ENCODE results near the gene HS3ST5.

DNA sequence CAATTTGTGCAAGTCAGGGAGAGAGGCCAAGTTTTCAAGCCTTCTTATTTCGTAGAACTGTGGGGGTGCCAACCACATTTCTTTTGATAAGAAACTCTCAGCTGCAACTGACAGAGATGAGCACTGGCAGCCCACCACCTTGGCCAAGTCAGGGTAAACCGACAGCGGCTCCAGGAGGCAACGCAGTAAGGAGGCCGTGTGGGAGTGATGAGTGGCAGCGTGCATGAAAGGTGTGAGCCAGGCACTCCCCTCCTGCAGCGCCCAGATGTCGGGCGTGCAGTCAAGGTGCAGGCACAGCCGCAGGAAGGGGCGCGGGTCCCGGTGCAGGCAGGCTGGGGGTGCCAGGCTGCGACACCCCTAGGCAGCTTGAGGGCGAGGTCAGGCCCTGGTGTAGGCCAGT, 322.6 kb downstream of the HS3ST5 start:
- TF ChIP-seq POLR2AphosphoS5 (IDR thresholded peaks at IDR 0.05) (no peak), POLR2A (IDR thresholded peaks at IDR 0.05) (no peak)
- TF ChIP-seq, protein P1, sequence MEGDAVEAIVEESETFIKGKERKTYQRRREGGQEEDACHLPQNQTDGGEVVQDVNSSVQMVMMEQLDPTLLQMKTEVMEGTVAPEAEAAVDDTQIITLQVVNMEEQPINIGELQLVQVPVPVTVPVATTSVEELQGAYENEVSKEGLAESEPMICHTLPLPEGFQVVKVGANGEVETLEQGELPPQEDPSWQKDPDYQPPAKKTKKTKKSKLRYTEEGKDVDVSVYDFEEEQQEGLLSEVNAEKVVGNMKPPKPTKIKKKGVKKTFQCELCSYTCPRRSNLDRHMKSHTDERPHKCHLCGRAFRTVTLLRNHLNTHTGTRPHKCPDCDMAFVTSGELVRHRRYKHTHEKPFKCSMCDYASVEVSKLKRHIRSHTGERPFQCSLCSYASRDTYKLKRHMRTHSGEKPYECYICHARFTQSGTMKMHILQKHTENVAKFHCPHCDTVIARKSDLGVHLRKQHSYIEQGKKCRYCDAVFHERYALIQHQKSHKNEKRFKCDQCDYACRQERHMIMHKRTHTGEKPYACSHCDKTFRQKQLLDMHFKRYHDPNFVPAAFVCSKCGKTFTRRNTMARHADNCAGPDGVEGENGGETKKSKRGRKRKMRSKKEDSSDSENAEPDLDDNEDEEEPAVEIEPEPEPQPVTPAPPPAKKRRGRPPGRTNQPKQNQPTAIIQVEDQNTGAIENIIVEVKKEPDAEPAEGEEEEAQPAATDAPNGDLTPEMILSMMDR (IDR thresholded peaks at IDR 0.05 in 8 of 11, conservative IDR thresholded peaks at IDR 0.05 in 3 of 11), result no peak
